GM23338 (cell line): ENCODE results near the gene TBC1D10B. TPM values are rescaled to one million over a fixed set of nuclear protein-coding genes. Genes with fewer than 3 reads are reported as not detected.

Source experiments
- ATAC-seq: fragments of 200-7000 bp; cut with Tn5 transposase; 3 replicates; pipeline ENCODE4 v1.9.1; 2020
- DNase-seq: peaks from one replicate; pipeline ENCODE4 v3.0.0-alpha.2; 2015; ENCODE audit warnings: low spot score
- H2AFZ ChIP-seq: fragments of 200-600 bp; sonication (generic); 2 replicates; pipeline ENCODE4 v1.8.0; 2016; ENCODE audit warnings: antibody characterized with exemption, mild to moderate bottlenecking, moderate library complexity
- H3F3A ChIP-seq: fragments of 200-600 bp; sonication (generic); replicated peaks from 2 replicates; pipeline ENCODE4 v1.8.0; 2017; ENCODE audit warnings: antibody characterized with exemption, mixed run types, low read depth
- H3K27ac ChIP-seq: fragments of 200-600 bp; sonication (generic); 2 replicates; pipeline ENCODE4 v1.6.1; 2016; ENCODE audit warnings: low read depth
- H3K27me3 ChIP-seq: fragments of 200-600 bp; sonication (generic); 2 replicates; pipeline ENCODE4 v1.8.0; 2016; ENCODE audit warnings: mild to moderate bottlenecking, mixed run types, moderate library complexity; ENCODE audit not compliant: insufficient read depth
- H3K36me3 ChIP-seq: fragments of 200-600 bp; sonication (generic); 2 replicates; pipeline ENCODE4 v1.8.0; 2016; ENCODE audit warnings: mild to moderate bottlenecking; ENCODE audit not compliant: insufficient read depth
- H3K4me1 ChIP-seq: fragments of 200-600 bp; sonication (generic); 2 replicates; pipeline ENCODE4 v1.8.0; 2016; ENCODE audit warnings: mild to moderate bottlenecking, moderate library complexity; ENCODE audit not compliant: insufficient read depth
- H3K4me2 ChIP-seq: fragments of 200-600 bp; sonication (generic); 2 replicates; pipeline ENCODE4 v1.7.1; 2017; ENCODE audit warnings: mixed run types
- H3K4me3 ChIP-seq: fragments of 200-600 bp; sonication (generic); 2 replicates; pipeline ENCODE4 v1.6.1; 2016; ENCODE audit warnings: mixed run types
- H3K79me2 ChIP-seq: fragments of 200-600 bp; sonication (generic); replicated peaks from 2 replicates; pipeline ENCODE4 v1.8.0; 2017; ENCODE audit warnings: mild to moderate bottlenecking; ENCODE audit not compliant: insufficient read depth
- H3K9me2 ChIP-seq: fragments of 200-600 bp; sonication (generic); 2 replicates; pipeline ENCODE4 v1.8.0; 2017; ENCODE audit not compliant: insufficient read depth
- H4K20me1 ChIP-seq: fragments of 200-600 bp; sonication (generic); replicated peaks from 2 replicates; pipeline ENCODE4 v1.8.0; 2017; ENCODE audit warnings: mild to moderate bottlenecking; ENCODE audit not compliant: insufficient read depth
- H3K27ac Mint-ChIP-seq: 2 replicates; pipeline ENCODE4 v1.8.0; 2020; ENCODE audit warnings: inconsistent platforms, mild to moderate bottlenecking, moderate library complexity, mixed read lengths
- H3K27me3 Mint-ChIP-seq: 3 replicates; pipeline ENCODE4 v1.8.0; 2022; ENCODE audit warnings: low read depth, mild to moderate bottlenecking, moderate library complexity, mixed read lengths, inconsistent platforms; ENCODE audit not compliant: insufficient read depth, poor library complexity
- H3K36me3 Mint-ChIP-seq: 3 replicates; pipeline ENCODE4 v1.8.0; 2021; ENCODE audit warnings: low read depth, mild to moderate bottlenecking, inconsistent platforms, moderate library complexity, mixed read lengths
- H3K4me1 Mint-ChIP-seq: 3 replicates; pipeline ENCODE4 v1.8.0; 2020; ENCODE audit warnings: mild to moderate bottlenecking, inconsistent platforms, mixed read lengths
- H3K4me3 Mint-ChIP-seq: 3 replicates; pipeline ENCODE4 v1.8.0; 2021; ENCODE audit warnings: moderate library complexity, mild to moderate bottlenecking, inconsistent platforms, mixed read lengths
- H3K9me3 Mint-ChIP-seq: 3 replicates; pipeline ENCODE4 v1.8.0; 2020; ENCODE audit warnings: moderate library complexity, mild to moderate bottlenecking, inconsistent platforms, mixed read lengths
- CREB1 ChIP-seq: fragments of 250-450 bp; sonication (Bioruptor Pico); IDR thresholded peaks from 2 replicates; pipeline ENCODE4 v1.5.0; 2020; ENCODE audit warnings: low read depth, mild to moderate bottlenecking, moderate library complexity
- CTCF ChIP-seq, 2 experiments: fragments of 200-600 bp in 1 of 2; sonication (generic) in 1 of 2; conservative IDR thresholded peaks; 2 replicates each; pipeline versions ENCODE4 v1.5.1 to v1.6.1; 2016 to 2017; ENCODE audit warnings: antibody characterized with exemption in 2 of 2, low read depth in 2 of 2, mild to moderate bottlenecking in 2 of 2, moderate library complexity in 1 of 2
- ETS1 ChIP-seq: IDR thresholded peaks from 2 replicates; pipeline ENCODE4 v1.6.1; 2016; ENCODE audit warnings: antibody characterized with exemption
- EZH2 ChIP-seq: fragments of 200-600 bp; sonication (generic); IDR thresholded peaks from one replicate; pipeline ENCODE4 v1.8.0; 2017; ENCODE audit warnings: antibody characterized with exemption, mild to moderate bottlenecking, low read depth; ENCODE audit not compliant: unreplicated experiment
- EZH2phosphoT487 ChIP-seq: fragments of 200-600 bp; sonication (generic); IDR thresholded peaks from one replicate; pipeline ENCODE4 v1.8.1; 2018; ENCODE audit warnings: antibody characterized with exemption; ENCODE audit not compliant: unreplicated experiment
- JUNB ChIP-seq: IDR thresholded peaks from one replicate; pipeline ENCODE4 v1.6.1; 2016; ENCODE audit warnings: antibody characterized with exemption; ENCODE audit not compliant: unreplicated experiment
- NANOG ChIP-seq: IDR thresholded peaks from 2 replicates; pipeline ENCODE4 v1.6.1; 2016; ENCODE audit warnings: antibody characterized with exemption, borderline replicate concordance
- POLR2AphosphoS5 ChIP-seq: IDR thresholded peaks from 2 replicates; pipeline ENCODE4 v1.6.1; 2016; ENCODE audit warnings: antibody characterized with exemption, low read depth
- STAT1 ChIP-seq: IDR thresholded peaks from one replicate; pipeline ENCODE4 v1.6.1; 2016; ENCODE audit warnings: antibody characterized with exemption; ENCODE audit not compliant: unreplicated experiment
- ZNF114 ChIP-seq: fragments of 250-450 bp; sonication (Bioruptor Pico); IDR thresholded peaks from 2 replicates; pipeline ENCODE4 v1.5.0; 2020; ENCODE audit warnings: mild to moderate bottlenecking, moderate library complexity
- ZNF331 ChIP-seq: fragments of 250-450 bp; sonication (Bioruptor Pico); IDR thresholded peaks from 2 replicates; pipeline ENCODE4 v1.5.0; 2020; ENCODE audit warnings: low read depth, mild to moderate bottlenecking, moderate library complexity
- ZNF462 ChIP-seq: fragments of 250-450 bp; sonication (Bioruptor Pico); IDR thresholded peaks from 2 replicates; pipeline ENCODE4 v1.5.0; 2020; ENCODE audit warnings: mild to moderate bottlenecking, moderate library complexity
- polyA plus RNA-seq: library from polyadenylated mRNA; unstranded; fragments of >200 nt; fragmentation: Nextera tagmentation; extraction: Ambion mirVana; gene quantifications from 2 replicates; pipeline ENCODE4 v1.2.1, GENCODE V29; 2016
- total RNA-seq: library from RNA; depleted of rRNA; stranded (reverse); fragments of >200 nt; shearing (Covaris generic); gene quantifications from 2 replicates; pipeline ENCODE4 v1.2.3, GENCODE V29; 2014

Gene TBC1D10B
- total and polyA plus RNA-seq, 2 experiments from 2014 or later = 13.3 to 30.8 TPM

DNA sequence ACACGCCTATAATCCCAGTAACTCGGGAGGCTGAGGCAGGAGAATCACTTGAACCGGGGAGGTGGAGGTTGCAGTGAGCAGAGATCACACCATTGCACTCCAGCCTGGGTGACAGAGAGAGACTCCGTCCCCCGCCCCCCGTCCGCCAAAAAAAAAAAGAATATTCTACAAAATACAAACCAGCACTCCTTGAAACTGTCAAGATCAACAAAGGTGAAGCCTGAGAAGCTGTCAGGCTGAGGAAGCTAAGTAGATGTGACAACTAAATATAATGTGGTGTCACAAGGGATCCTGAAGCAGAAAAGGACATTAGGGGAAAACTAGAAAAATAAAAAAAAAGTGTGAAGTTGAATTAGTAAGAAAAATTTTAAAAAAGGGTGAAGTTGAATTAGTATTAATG lies 21.4 kb downstream of the TBC1D10B start:
- Histone ChIP-seq H2AFZ (no peak overlapping the region), H3K27me3 (no peaks in the 10 kb centered on the region), H3K4me3 (no peak overlapping the region), H3K27ac (no peak overlapping the region), H3K79me2 (peaks cover 5% of the 10 kb centered on the region), H3F3A (0 out of 2 replicates have a peak, but pooled peaks cover 9% of the 10 kb centered on the region), H3K9me2 (no peaks in the 10 kb centered on the region), H3K4me1 (no peaks in the 10 kb centered on the region; the same call in 1 of the 2 replicates), H3K36me3 (peaks cover 7% of the 10 kb centered on the region; the same call in 1 of the 2 replicates), H4K20me1 (no peaks in the 10 kb centered on the region), H3K4me2 (no peak overlapping the region)
- no peak for ATAC-seq
- Mint-ChIP-seq H3K4me3 (no peak overlapping the region), H3K9me3 (no peaks in the 10 kb centered on the region), H3K27ac (no peak overlapping the region), H3K36me3 (peaks cover 45% of the 10 kb centered on the region), H3K4me1 (no peaks in the 10 kb centered on the region; the same call in 2 of the 3 replicates), H3K27me3 (peaks cover 6% of the 10 kb centered on the region)
- no peak for DNase-seq
- no peak for TF ChIP-seq ETS1

GRCh38 chr16:30348113-30348512 lies 22.2 kb downstream of the TBC1D10B start:
- peaks cover 6% of the 10 kb centered on the region for H3K27me3 Mint-ChIP-seq
- H3K27me3 ChIP-seq = no peaks in the 10 kb centered on the region
- H3K4me3 Mint-ChIP-seq = no peak overlapping the region
- H3K4me2 ChIP-seq = no peak overlapping the region
- peaks cover 37% of the 10 kb centered on the region for H3K36me3 Mint-ChIP-seq
- DNase-seq = no peak
- H3K4me1 ChIP-seq = no peaks in the 10 kb centered on the region
- no peaks in the 10 kb centered on the region for H3K4me1 Mint-ChIP-seq
- no peaks in the 10 kb centered on the region for H4K20me1 ChIP-seq
- peaks cover 7% of the 10 kb centered on the region; the same call in 1 of the 2 replicates for H3K36me3 ChIP-seq
- H3K27ac ChIP-seq = no peak overlapping the region
- no peaks in the 10 kb centered on the region for H3K9me3 Mint-ChIP-seq
- H3K79me2 ChIP-seq = no peaks in the 10 kb centered on the region
- TF ChIP-seq EZH2phosphoT487 (no peak), ZNF331 (no peak), POLR2AphosphoS5 (no peak), STAT1 (no peak), CREB1 (CRISPR knock-in tag) (no peak), ETS1 (no peak), NANOG (no peak), ZNF462 (CRISPR knock-in tag) (no peak), JUNB (no peak), ZNF114 (CRISPR knock-in tag) (no peak), CTCF (conservative IDR thresholded peaks at IDR 0.05; ENCODE audit: low read depth in 2 of 2) (no peak), EZH2 (no peak)
- H3K9me2 ChIP-seq = no peaks in the 10 kb centered on the region
- H3K4me3 ChIP-seq = no peak overlapping the region
- ATAC-seq = no peak
- H3K27ac Mint-ChIP-seq = no peak overlapping the region
- H2AFZ ChIP-seq = no peak overlapping the region
- 0 out of 2 replicates have a peak, but pooled peaks cover 9% of the 10 kb centered on the region for H3F3A ChIP-seq
